Thyroid gland (tissue), 4 donors: Measurements from ENCODE around the gene HDC. TPM values are rescaled to one million over a fixed set of nuclear protein-coding genes. Genes with fewer than 3 reads are reported as not detected.

Experiments
- DNase-seq, 2 donors: peaks; one replicate each; pipeline ENCODE4 v3.0.0-alpha.2; 2019
- H3K27ac ChIP-seq, 3 donors: fragments of 200-600 bp; sonication (generic); 1 replicate in 2 of 3; 2 replicates in 1 of 3; pipeline ENCODE4 v1.5.1; 2016 to 2019; ENCODE audit warnings: mild to moderate bottlenecking in 1 of 3, moderate library complexity in 1 of 3
- H3K27me3 ChIP-seq: fragments of 200-600 bp; sonication (generic); one replicate; pipeline ENCODE4 v1.5.1; 2019
- H3K36me3 ChIP-seq, 2 donors: fragments of 200-600 bp; sonication (generic); one replicate each; pipeline ENCODE4 v1.5.1; 2016 to 2019
- H3K4me1 ChIP-seq, 2 donors: fragments of 200-600 bp; sonication (generic); one replicate each; pipeline ENCODE4 v1.5.1; 2017 to 2019
- H3K4me3 ChIP-seq, 3 donors: fragments of 200-600 bp; sonication (generic); replicated peaks in 1 of 3; 1 replicate in 2 of 3; 2 replicates in 1 of 3; pipeline ENCODE4 v1.5.1; 2016; ENCODE audit warnings: mild to moderate bottlenecking in 1 of 3
- H3K9me3 ChIP-seq: fragments of 200-600 bp; sonication (generic); one replicate; pipeline ENCODE4 v1.5.1; 2017
- CTCF ChIP-seq, 6 experiments: fragments of 200-600 bp in 3 of 6; fragments of 450-650 bp in 3 of 6; sonication (generic) in 3 of 6; IDR thresholded peaks; one replicate each; pipeline ENCODE4 v1.5.1; 2016 to 2019; ENCODE audit warnings: antibody characterized with exemption in 6 of 6, mild to moderate bottlenecking in 2 of 6, inconsistent platforms in 1 of 6, moderate library complexity in 1 of 6
- POLR2A ChIP-seq, 2 donors: fragments of 450-650 bp; IDR thresholded peaks; one replicate each; pipeline ENCODE4 v1.6.1; 2017; ENCODE audit warnings: antibody characterized with exemption in 2 of 2, mild to moderate bottlenecking in 2 of 2, moderate library complexity in 1 of 2
- WGBS, 2 donors: methylation state at CpG; one replicate each; pipeline ENCODE4 v1.1.5; 2017; 5-methylcytosine and 5-hydroxymethylcytosine counted together
- intact Hi-C: fragments of 100-400 bp; cut with DNase I; formaldehyde crosslinking; loops from one replicate; pipeline ENCODE4 v1.15.1; 2023
- total RNA-seq, 4 donors: library from RNA; depleted of rRNA; stranded (reverse); fragments of >200 nt; gene quantifications; one replicate each; pipeline ENCODE4 v1.2.3, GENCODE V29; 2016

The HDC gene
- total RNA-seq, 4 donors from 2014 or later = 0.45 TPM; not detected in 3

DNA sequence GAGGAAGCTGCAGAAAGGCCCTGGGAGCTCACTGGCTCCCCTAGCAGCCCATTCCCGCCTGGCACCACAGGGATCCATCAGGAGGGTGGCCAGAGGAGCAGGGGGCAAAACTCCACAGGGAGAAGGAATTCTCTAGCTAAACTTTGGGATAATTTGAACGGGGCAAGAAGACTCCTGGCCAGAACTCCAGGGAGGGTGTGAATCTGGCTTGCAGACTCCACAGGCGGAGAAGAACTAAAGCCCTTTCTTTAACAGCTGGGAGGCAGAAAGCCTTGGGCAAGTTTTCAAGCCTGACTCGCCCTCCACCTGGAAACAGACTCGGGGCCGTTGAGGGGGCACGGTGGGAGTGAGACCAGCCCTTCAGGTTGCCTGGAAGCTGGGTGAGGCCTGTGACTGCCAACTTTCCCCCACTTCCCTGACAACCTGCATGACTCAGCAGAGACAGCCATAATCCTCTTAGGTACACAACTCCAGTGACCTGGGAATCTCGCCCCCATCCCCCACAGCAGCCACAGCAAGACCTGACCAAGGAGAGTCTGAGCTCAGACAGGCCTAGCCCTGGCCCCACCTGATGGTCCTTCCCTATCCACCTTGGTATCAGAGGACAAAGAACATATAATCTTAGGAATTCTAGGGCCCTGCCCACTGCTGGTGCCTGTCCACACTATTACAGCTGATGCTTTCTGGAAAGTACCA is 54.9 kb downstream of the HDC start:
- no peaks in the 10 kb centered on the region for H3K27me3 ChIP-seq
- no peak overlapping the region for H3K27ac ChIP-seq
- peak; percentile 64 to 72 for DNase-seq
- 57 to 68% methylated on average over 7 to 8 of the region's 8 CpGs for WGBS, 2 donors
- H3K9me3 ChIP-seq = no peaks in the 10 kb centered on the region
- intact Hi-C loops = no loop called here
- TF ChIP-seq POLR2A (IDR thresholded peaks at IDR 0.05) (no peak), CTCF (IDR thresholded peaks at IDR 0.05) (no peak)
- no peaks in the 10 kb centered on the region for H3K36me3 ChIP-seq
- peaks cover 3 to 5% of the 10 kb centered on the region in 2 donors for H3K4me1 ChIP-seq
- H3K4me3 ChIP-seq = no peak overlapping the region

DNA sequence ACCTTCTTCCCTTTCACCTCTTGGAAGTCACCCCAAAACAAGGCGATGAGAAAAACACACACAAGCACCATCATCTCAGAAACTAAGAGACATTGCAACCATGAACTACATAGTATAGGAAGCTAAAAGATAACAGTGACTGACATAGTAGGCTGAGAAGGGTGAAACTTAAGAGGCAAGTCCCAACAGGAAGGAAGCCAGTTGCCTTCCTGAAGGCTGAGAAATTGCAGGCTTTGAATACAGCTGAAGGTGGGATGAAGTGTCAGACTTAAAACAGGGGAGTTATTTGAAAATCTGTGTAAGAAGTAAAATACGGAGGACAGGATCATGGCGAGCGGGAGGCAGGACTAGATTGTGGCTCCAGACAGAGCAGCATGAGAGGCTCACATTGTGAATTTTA is 55.7 kb downstream of the HDC start:
- H3K9me3 ChIP-seq = no peaks in the 10 kb centered on the region
- no peak overlapping the region for H3K4me3 ChIP-seq
- no peak for DNase-seq
- intact Hi-C loops = no loop called here
- WGBS, 2 donors = 95 to 96% methylated on average over 4 of the region's 4 CpGs
- H3K27me3 ChIP-seq = no peaks in the 10 kb centered on the region
- no peak overlapping the region for H3K27ac ChIP-seq
- no peaks in the 10 kb centered on the region for H3K36me3 ChIP-seq
- no peak for TF ChIP-seq POLR2A (IDR thresholded peaks at IDR 0.05)
- TF ChIP-seq CTCF (IDR thresholded peaks at IDR 0.05) = no peak
- peaks cover 3 to 5% of the 10 kb centered on the region in 2 donors for H3K4me1 ChIP-seq

DNA sequence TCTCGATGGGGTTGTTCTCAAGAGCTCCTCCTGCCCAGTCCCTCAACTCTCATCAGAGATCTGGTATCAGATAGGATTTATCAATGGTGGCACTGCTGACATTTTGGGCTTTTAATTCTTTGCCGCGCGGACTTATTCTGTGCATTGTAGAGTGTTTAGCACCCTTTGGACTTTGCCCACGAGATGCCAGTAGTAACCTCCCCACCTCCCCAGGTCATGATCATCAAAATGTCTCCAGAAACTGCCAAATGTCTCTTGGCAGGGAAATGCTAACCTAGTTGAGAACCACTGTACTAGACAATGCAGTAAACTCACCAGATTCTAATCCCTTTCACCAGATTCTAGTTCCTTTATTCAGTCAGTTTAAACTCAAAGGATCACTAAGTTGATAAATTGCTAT is 59.5 kb downstream of the HDC start:
- Histone ChIP-seq H3K9me3 (no peaks in the 10 kb centered on the region), H3K27me3 (no peaks in the 10 kb centered on the region), H3K4me1 (peaks cover 3 to 5% of the 10 kb centered on the region in 2 donors), H3K36me3 (no peaks in the 10 kb centered on the region), H3K4me3 (no peak overlapping the region), H3K27ac (no peak overlapping the region)
- WGBS, 2 donors = 87 to 94% methylated on average over 5 of the region's 5 CpGs
- no peak for TF ChIP-seq CTCF (IDR thresholded peaks at IDR 0.05)
- TF ChIP-seq POLR2A (IDR thresholded peaks at IDR 0.05) = no peak
- intact Hi-C loops = no loop called here
- DNase-seq = no peak

DNA sequence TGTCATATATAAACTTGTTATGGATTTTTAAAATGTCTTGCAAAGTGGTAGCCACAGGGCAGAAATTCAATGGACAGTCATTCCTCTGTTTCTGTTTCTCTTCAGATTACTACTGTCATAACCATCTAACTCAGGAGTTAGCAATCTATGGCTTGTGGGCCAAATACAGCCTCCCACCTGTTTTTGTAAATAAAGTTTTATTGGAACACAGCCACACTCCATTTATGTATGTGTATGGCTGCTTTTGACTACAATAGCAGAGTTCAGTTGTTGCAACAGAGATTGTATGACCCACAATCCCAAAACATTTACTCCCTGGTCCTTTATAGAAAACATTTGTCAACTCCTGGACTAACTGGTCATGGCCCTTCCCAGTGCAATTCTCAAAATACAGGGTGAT is 63.5 kb downstream of the HDC start:
- Histone ChIP-seq H3K4me1 (no peaks in the 10 kb centered on the region), H3K4me3 (no peak overlapping the region), H3K9me3 (no peaks in the 10 kb centered on the region), H3K36me3 (no peaks in the 10 kb centered on the region), H3K27me3 (no peaks in the 10 kb centered on the region), H3K27ac (no peak overlapping the region)
- DNase-seq = no peak
- intact Hi-C loops = no loop called here
- TF ChIP-seq CTCF (IDR thresholded peaks at IDR 0.05) (no peak), POLR2A (IDR thresholded peaks at IDR 0.05) (no peak)

GRCh38 chr15:50192926-50193620 is 72.5 kb downstream of the HDC start:
- DNase-seq = no peak
- Histone ChIP-seq H3K27me3 (no peaks in the 10 kb centered on the region), H3K4me3 (no peak overlapping the region), H3K27ac (no peak overlapping the region), H3K36me3 (no peaks in the 10 kb centered on the region), H3K4me1 (no peaks in the 10 kb centered on the region), H3K9me3 (no peaks in the 10 kb centered on the region)
- no peak for TF ChIP-seq POLR2A (IDR thresholded peaks at IDR 0.05)
- TF ChIP-seq CTCF (IDR thresholded peaks at IDR 0.05) = no peak
- WGBS, 2 donors = 95% methylated on average over 6 of the region's 6 CpGs
- intact Hi-C loops = no loop called here
